Mucosa of descending colon (tissue), 3 donors: Measurements from ENCODE around the gene SLC7A5. TPM values are rescaled to one million over a fixed set of nuclear protein-coding genes. Genes with fewer than 3 reads are reported as not detected.
"Not testable (repeated sequence)": the region's sequence is repeated elsewhere in the genome, so short reads cannot be mapped to it uniquely, and the experiment has no call there.

Experiments
- ATAC-seq: fragments of 200-7000 bp; cut with Tn5 transposase; one replicate; pipeline ENCODE4 v1.9.1; 2020; ENCODE audit warnings: mild to moderate bottlenecking, moderate library complexity
- DNase-seq, 3 donors: peaks; one replicate each; pipeline ENCODE4 v3.0.0-alpha.2; 2020
- H3K36me3 ChIP-seq: fragments of 200-600 bp; one replicate; pipeline ENCODE4 v1.8.0; 2021; ENCODE audit warnings: low read depth, mild to moderate bottlenecking
- H3K4me1 ChIP-seq: fragments of 200-600 bp; one replicate; pipeline ENCODE4 v1.8.0; 2021; ENCODE audit warnings: low read depth, mild to moderate bottlenecking
- H3K4me3 ChIP-seq: fragments of 200-600 bp; one replicate; pipeline ENCODE4 v1.8.0; 2021; ENCODE audit warnings: mild to moderate bottlenecking
- H3K9me3 ChIP-seq: fragments of 200-600 bp; one replicate; pipeline ENCODE4 v1.8.0; 2021; ENCODE audit warnings: mild to moderate bottlenecking
- CTCF ChIP-seq: fragments of 200-600 bp; IDR thresholded peaks from one replicate; pipeline ENCODE4 v1.8.0; 2022; ENCODE audit warnings: antibody characterized with exemption, mild to moderate bottlenecking
- intact Hi-C, 2 donors: fragments of 100-400 bp; cut with DNase I in 1 of 2; cut with micrococcal nuclease in 1 of 2; formaldehyde crosslinking; loops; one replicate each; pipeline versions ENCODE4 v1.11.0 to v1.11.1; 2022; cut with DNase I, micrococcal nuclease
- total RNA-seq, 3 donors: library from RNA; stranded (reverse); fragmentation: NEBNext Ultra II Directional in 2 of 3; extraction: Animal tissue kit (Norgen Biotek cat#: 25700) in 2 of 3; gene quantifications; one replicate each; pipeline versions ENCODE4 v1.2.1 to v1.2.4, GENCODE V29; 2021 to 2023
- donor health status: DM: no; HTN: no; CAD: no; lungs with moderate emphysema.
- donor health status: DM: no; HTN: no; CAD: no.
- donor health status: DM: no; HTN: yes; CAD: no.

The SLC7A5 gene
- total RNA-seq, 3 donors from 2014 or later: 1.9 to 13.7 (median 8.1) TPM

DNA sequence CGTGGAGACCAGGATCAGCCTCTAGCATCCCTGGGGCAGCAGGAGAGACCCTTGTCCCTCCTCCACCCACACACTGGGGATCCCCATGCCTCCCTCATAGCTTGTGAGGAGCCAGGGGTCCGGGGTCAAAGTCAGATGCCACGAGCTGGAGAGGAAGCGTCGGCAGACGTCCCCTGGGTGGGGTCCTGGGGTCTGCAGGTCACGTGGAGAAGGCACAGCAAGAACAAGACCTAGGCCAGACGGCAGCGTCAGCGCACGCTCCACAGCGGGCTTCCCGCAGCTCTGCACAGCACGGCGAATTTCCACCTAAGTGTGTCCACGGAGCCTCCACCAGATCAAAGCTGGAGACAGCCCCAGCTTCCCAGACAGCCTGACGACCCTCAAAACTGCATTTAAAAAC is 49.3 kb downstream of the SLC7A5 start:
- no peak for ATAC-seq
- no peaks in the 10 kb centered on the region for H3K36me3 ChIP-seq
- intact Hi-C loops: no loop called here
- no peak for TF ChIP-seq CTCF
- H3K4me3 ChIP-seq: no peak overlapping the region
- H3K9me3 ChIP-seq: peaks cover 18% of the 10 kb centered on the region
- H3K4me1 ChIP-seq: no peaks in the 10 kb centered on the region
- peak in 1 of 3 donors; percentile 20 for DNase-seq

DNA sequence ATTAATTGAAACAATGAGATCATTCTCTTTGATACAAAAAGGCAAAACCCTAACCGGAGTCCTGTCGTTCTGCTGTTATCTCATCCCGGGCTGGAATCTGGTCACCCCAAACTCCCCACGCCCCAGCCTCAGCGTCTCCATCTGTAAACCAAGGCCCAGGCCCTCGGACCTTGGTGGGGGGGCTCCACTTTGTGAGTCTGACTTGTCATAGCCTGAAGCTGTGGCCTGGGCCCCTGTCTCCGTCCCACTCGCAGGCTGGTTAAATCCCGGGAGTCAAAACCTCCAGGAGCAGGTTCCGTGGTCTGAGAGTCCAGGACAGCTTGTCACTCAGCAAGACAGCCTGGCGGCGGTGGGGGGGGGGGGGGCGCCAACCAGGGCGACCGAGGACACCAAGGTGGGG is 50.0 kb downstream of the SLC7A5 start:
- Histone ChIP-seq H3K4me3 (no peak overlapping the region), H3K4me1 (no peaks in the 10 kb centered on the region), H3K36me3 (no peaks in the 10 kb centered on the region), H3K9me3 (peaks cover 18% of the 10 kb centered on the region)
- ATAC-seq (no peak), DNase-seq (peak in 1 of 3 donors; percentile 27)
- TF ChIP-seq CTCF: no peak
- intact Hi-C loops: no loop called here

DNA sequence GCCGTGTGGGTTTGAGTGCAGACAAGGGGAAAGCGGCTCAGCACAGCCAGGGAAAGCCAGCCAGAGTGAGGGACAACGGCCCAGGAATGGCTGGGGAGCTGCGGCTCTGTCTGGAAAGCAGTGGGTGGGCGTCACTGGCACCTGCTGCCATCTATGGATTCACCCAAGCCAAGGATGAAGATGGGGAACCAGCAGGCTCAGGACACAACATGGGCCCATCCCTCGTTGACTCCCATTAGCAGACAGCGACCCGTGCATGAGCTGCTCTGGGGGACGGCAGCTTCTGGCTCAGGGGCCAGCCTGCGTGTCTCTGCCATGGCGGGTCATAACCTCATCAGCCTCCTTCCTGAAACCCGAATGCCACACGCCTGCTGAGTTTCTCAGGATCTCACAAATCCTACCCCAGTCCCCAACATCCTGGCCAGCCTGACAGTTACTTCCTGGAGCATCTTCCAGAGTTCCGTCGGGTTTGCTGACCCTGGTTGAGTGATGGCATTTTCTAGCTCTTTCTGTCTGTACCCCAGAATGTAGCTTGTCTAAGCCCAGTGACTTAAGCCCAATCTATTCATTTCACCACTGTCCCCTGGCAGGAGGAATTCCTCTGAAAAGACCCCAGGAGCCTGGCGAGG is 50.7 kb downstream of the SLC7A5 start:
- intact Hi-C loops: no loop called here
- Histone ChIP-seq H3K9me3 (peaks cover 18% of the 10 kb centered on the region), H3K4me1 (no peaks in the 10 kb centered on the region), H3K36me3 (no peaks in the 10 kb centered on the region), H3K4me3 (no peak overlapping the region)
- ATAC-seq: no peak
- no peak for TF ChIP-seq CTCF
- no peak for DNase-seq

DNA sequence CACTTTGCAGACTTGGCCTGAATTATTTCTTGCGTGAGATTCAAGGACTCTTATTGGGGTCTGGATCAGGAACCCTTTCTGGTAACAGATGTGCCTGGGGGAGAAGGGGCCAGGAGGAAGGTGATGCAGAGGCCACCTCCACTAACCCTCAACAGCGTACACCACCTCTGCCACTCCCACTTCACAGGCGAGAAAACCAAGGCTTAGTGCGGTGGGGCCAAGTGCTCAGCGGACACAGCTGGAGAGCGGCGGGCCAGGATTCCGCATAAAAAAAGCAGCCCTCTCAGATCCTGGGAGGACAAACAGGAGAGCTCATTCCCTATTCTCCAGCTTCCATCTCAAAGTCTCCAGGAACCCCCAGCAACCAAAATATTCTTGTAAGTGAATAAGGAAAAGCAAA is 51.4 kb downstream of the SLC7A5 start:
- Histone ChIP-seq H3K4me1 (no peaks in the 10 kb centered on the region), H3K4me3 (no peak overlapping the region), H3K36me3 (no peaks in the 10 kb centered on the region), H3K9me3 (peaks cover 18% of the 10 kb centered on the region)
- DNase-seq (no peak), ATAC-seq (no peak)
- TF ChIP-seq CTCF: no peak
- intact Hi-C loops: no loop called here

DNA sequence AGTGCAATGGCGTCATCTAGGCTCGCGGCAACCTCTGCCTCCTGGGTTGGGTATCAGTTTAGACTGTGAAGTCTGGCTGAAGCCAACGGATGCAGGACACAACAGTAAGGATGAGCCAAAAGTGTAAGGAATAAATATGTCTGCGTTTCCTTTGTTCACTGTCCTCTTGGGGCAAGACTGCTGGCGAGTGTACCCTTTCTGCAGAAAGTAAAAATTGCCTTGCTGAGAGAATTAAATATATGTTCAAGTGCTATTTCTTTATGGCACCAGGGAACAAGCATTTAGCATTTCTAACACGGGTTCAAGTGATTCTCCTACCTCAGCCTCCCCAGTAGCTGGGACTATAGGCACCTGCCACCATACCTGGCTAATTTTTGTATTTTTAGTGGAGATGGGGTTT is 51.9 kb downstream of the SLC7A5 start:
- DNase-seq, intact Hi-C loops, H3K4me1 ChIP-seq, ATAC-seq, H3K36me3 ChIP-seq, H3K4me3 ChIP-seq: not testable (repeated sequence)
- H3K9me3 ChIP-seq: peaks cover 18% of the 10 kb centered on the region

- TF ChIP-seq CTCF: no peak
- no peak overlapping the region for H3K4me3 ChIP-seq
- ATAC-seq: no peak
- no peaks in the 10 kb centered on the region for H3K36me3 ChIP-seq
- no peak for DNase-seq
- intact Hi-C loops: no loop called here
- H3K4me1 ChIP-seq: no peaks in the 10 kb centered on the region
- H3K9me3 ChIP-seq: peaks cover 18% of the 10 kb centered on the region
Measured at GRCh38 chr16:87816507-87817100, 52.7 kb downstream of the SLC7A5 start.
